GM12878 (cell line): ENCODE data around the gene ACTN2. TPM values are rescaled to one million over a fixed set of nuclear protein-coding genes. Genes with fewer than 3 reads are reported as not detected.

Experiments used
- ATAC-seq: fragments of 200-7000 bp; cut with Tn5 transposase; 3 replicates; pipeline ENCODE4 v1.9.1; 2020; ENCODE audit warnings: mild to moderate bottlenecking, moderate library complexity
- BruUV-seq: library from RNA; stranded (reverse); fragments of 400-500 nt; replicated peaks from 2 replicates; lab custom pipeline; 2021; lab: Mats Ljungman, UMichigan
- CTCF ChIA-PET: fragments of 300-600 bp; sonication (Branson Sonifier 250); formaldehyde crosslinking; extraction: SDS; loops from one replicate; lab custom pipeline; 2021; ENCODE audit warnings: inconsistent platforms; lab: Yijun Ruan, JAX
- POLR2A ChIA-PET: fragments of 350-600 bp; formaldehyde crosslinking; extraction: SDS; loops from one replicate; lab custom pipeline; 2021; ENCODE audit warnings: inconsistent platforms; lab: Charles Lee
- RAD21 ChIA-PET: fragments of 300-600 bp; sonication (Branson Sonifier 250); formaldehyde crosslinking; loops from one replicate; lab custom pipeline; 2023; ENCODE audit warnings: antibody characterized with exemption; ENCODE audit not compliant: unreplicated experiment; lab: Charles Lee
- SMC1A ChIA-PET: fragments of 300-600 bp; sonication (Branson Sonifier 250); formaldehyde crosslinking; loops from one replicate; lab custom pipeline; 2023; ENCODE audit not compliant: unreplicated experiment, uncharacterized antibody; lab: Charles Lee
- DNase-seq: peaks from one replicate; pipeline ENCODE4 v3.0.0-alpha.2; 2011; ENCODE audit warnings: low read depth, low spot score
- FAIRE-seq: peaks from 3 replicates; lab custom pipeline; 2011; peaks lifted over from hg19 to GRCh38; lab: Jason Lieb, UNC
- H2AFZ ChIP-seq: 2 replicates; pipeline ENCODE4 v1.6.0; 2011; ENCODE audit warnings: low read depth, low read length, control low read depth; ENCODE audit not compliant: control insufficient read depth
- H3K27ac ChIP-seq: 2 replicates; pipeline ENCODE4 v1.5.1; 2011; ENCODE audit warnings: control low read depth; ENCODE audit not compliant: control insufficient read depth, insufficient read depth
- H3K27me3 ChIP-seq, 2 experiments: replicated peaks in 1 of 2; 2 replicates each; pipeline versions ENCODE4 v1.6.0 to v1.6.1; 2011; ENCODE audit warnings: low read length in 1 of 2; ENCODE audit not compliant: control insufficient read depth in 2 of 2, insufficient read depth in 2 of 2
- H3K36me3 ChIP-seq, 2 experiments: 2 replicates each; pipeline ENCODE4 v1.5.1; 2011; ENCODE audit warnings: low read length in 1 of 2; ENCODE audit not compliant: control insufficient read depth in 2 of 2, insufficient read depth in 2 of 2
- H3K4me1 ChIP-seq: 2 replicates; pipeline ENCODE4 v1.6.1; 2011; ENCODE audit warnings: mild to moderate bottlenecking, low read length, moderate library complexity, mixed read lengths; ENCODE audit not compliant: control insufficient read depth, insufficient read depth
- H3K4me2 ChIP-seq: 2 replicates; pipeline ENCODE4 v1.6.0; 2011; ENCODE audit warnings: control low read depth; ENCODE audit not compliant: control insufficient read depth, insufficient read depth
- H3K4me3 ChIP-seq: fragments of 200-600 bp; sonication (generic); 2 replicates; pipeline ENCODE4 v1.5.1; 2016
- H3K79me2 ChIP-seq: 2 replicates; pipeline ENCODE4 v1.6.0; 2011; ENCODE audit warnings: low read length; ENCODE audit not compliant: control insufficient read depth, insufficient read depth
- H3K9ac ChIP-seq: 2 replicates; pipeline ENCODE4 v1.8.0; 2011; ENCODE audit warnings: low read length, control low read depth, mixed read lengths; ENCODE audit not compliant: control insufficient read depth, insufficient read depth
- H3K9me3 ChIP-seq: replicated peaks from 3 replicates; pipeline ENCODE4 v1.5.1; 2011; ENCODE audit warnings: mild to moderate bottlenecking, low read length; ENCODE audit not compliant: control insufficient read depth, insufficient read depth
- H4K20me1 ChIP-seq: 2 replicates; pipeline ENCODE4 v1.6.0; 2011; ENCODE audit not compliant: control insufficient read depth, insufficient read depth
- BCLAF1 ChIP-seq: fragments of 450-650 bp; IDR thresholded peaks from 2 replicates; pipeline ENCODE4 v1.6.1; 2017; ENCODE audit warnings: antibody characterized with exemption, mild to moderate bottlenecking, moderate library complexity
- CHD2 ChIP-seq: IDR thresholded peaks from 2 replicates; pipeline ENCODE4 v1.6.1; 2011; ENCODE audit warnings: low read depth, low read length, improper control_type of control experiment, borderline replicate concordance
- FOXK2 ChIP-seq: fragments of 450-650 bp; IDR thresholded peaks from 2 replicates; pipeline ENCODE4 v1.6.1; 2017; ENCODE audit warnings: mild to moderate bottlenecking, moderate library complexity
- LARP7 ChIP-seq: fragments of 450-650 bp; IDR thresholded peaks from 2 replicates; pipeline ENCODE4 v1.6.1; 2017; ENCODE audit warnings: mild to moderate bottlenecking
- RB1 ChIP-seq: fragments of 450-650 bp; formaldehyde crosslinking; IDR thresholded peaks from 2 replicates; pipeline ENCODE4 v1.6.1; 2017; ENCODE audit warnings: mild to moderate bottlenecking, borderline replicate concordance
- SPI1 ChIP-seq: IDR thresholded peaks from 2 replicates; pipeline ENCODE4 v1.6.1; 2011; ENCODE audit warnings: low read depth, mild to moderate bottlenecking, low read length, moderate library complexity, borderline replicate concordance; ENCODE audit not compliant: insufficient read depth
- WGBS: methylation state at CpG from one replicate; pipeline ENCODE4 v1.1.6; 2016; ENCODE audit warnings: low lambda C conversion rate; ENCODE audit not compliant: insufficient replicate concordance, insufficient coverage; ENCODE audit errors: missing lambda C conversion rate; 5-methylcytosine and 5-hydroxymethylcytosine counted together
- in situ Hi-C: fragments of 300-500 bp; cut with MboI; formaldehyde crosslinking; loops from 9 replicates; pipeline ENCODE4 v1.14.3; 2018; ENCODE audit warnings: mixed read lengths
- intact Hi-C: fragments of 100-400 bp; cut with micrococcal nuclease; formaldehyde crosslinking; loops from one replicate; pipeline ENCODE4 v1.14.2; 2022; ENCODE audit not compliant: unreplicated experiment
- polyA plus RNA-seq, 11 experiments: library from polyadenylated mRNA; depleted of rRNA in 4 of 11; unstranded in 6 of 11; stranded (reverse) in 5 of 11; fragments of >200 nt; fragmentation: Nextera tagmentation in 4 of 11; fragmentation: Illumina TruSeq in 1 of 11; extraction: Ambion mirVana in 4 of 11; extraction: Trizol in 1 of 11; gene quantifications; 1 replicate in 1 of 11; 2 replicates in 10 of 11; pipeline versions ENCODE4 v1.2.1 to v1.2.3, GENCODE V29; 2011 to 2016; ENCODE audit warnings: inconsistent platforms in 2 of 11, missing spikeins in 2 of 11, low read depth in 1 of 11
- total RNA-seq, 4 experiments: library from RNA; depleted of rRNA in 3 of 4; stranded (reverse); fragments of >200 nt in 3 of 4; fragmentation: Illumina TruSeq in 1 of 4; extraction: Trizol in 1 of 4; gene quantifications; 2 replicates each; pipeline versions ENCODE4 v1.2.1 to v1.2.3, GENCODE V29; 2013 to 2021

ACTN2 gene
- total and polyA plus RNA-seq, 10 of the 15 experiments (the other 5 are each of a cell fraction or from before 2014, with no cell fraction given) = 0.10 TPM; not detected in 9

GRCh38 chr1:236812334-236813030 is 126.2 kb downstream of the ACTN2 start:
- CTCF ChIA-PET = interaction anchor here (1.0 to 1.6 kb wide), 3 partner anchors 11 to 55 kb away, joined by 4 to 6 read pairs (median 4); no protein-coding TSS in a partner anchor
- SMC1A ChIA-PET = interaction anchor here (0.5 to 1.4 kb wide), 3 partner anchors 11 to 268 kb away, joined by 3 to 4 read pairs (median 3); no protein-coding TSS in a partner anchor
- POLR2A ChIA-PET = interaction anchor here (0.5 to 1.2 kb wide), 2 partner anchors 13 to 142 kb away, joined by 3 read pairs; no protein-coding TSS in a partner anchor
- Histone ChIP-seq H2AFZ (no peak overlapping the region), H4K20me1 (no peaks in the 10 kb centered on the region), H3K27me3 (no peaks in the 10 kb centered on the region), H3K9me3 (no peaks in the 10 kb centered on the region), H3K4me2 (no peak overlapping the region), H3K9ac (no peak overlapping the region), H3K36me3 (peaks cover 6 to 35% of the 10 kb centered on the region in 2 experiments), H3K4me3 (no peak overlapping the region), H3K4me1 (no peaks in the 10 kb centered on the region), H3K27ac (no peak overlapping the region), H3K79me2 (no peaks in the 10 kb centered on the region; the same call in 1 of the 2 replicates)
- WGBS = 96% methylated on average over 5 of the region's 5 CpGs
- ATAC-seq (no peak), DNase-seq (no peak), FAIRE-seq (no peak)
- intact Hi-C loops (no loop called here), in situ Hi-C loops (no loop called here)
- no TSS peak for BruUV-seq
- TF ChIP-seq FOXK2 (no peak), RB1 (no peak), SPI1 (no peak), LARP7 (no peak), CHD2 (no peak), BCLAF1 (no peak)
- RAD21 ChIA-PET = no interaction called here

Other genes with a start within 250 kb of the ACTN2 start
- 16.0 and 23.9 TPM in 2 replicates for gene LGALS8, start 162.5 kb upstream of the ACTN2 start, total RNA-seq (2014; rRNA removed)
- gene LGALS8, start 162.5 kb upstream of the ACTN2 start, total RNA-seq (2014; rRNA removed; fragmentation: Illumina TruSeq; extraction: Trizol) = 19.9 and 20.0 TPM in 2 replicates
- gene LGALS8, start 162.5 kb upstream of the ACTN2 start, total RNA-seq (2021) = 15.4 and 16.4 TPM in 2 replicates
- 86.5 and 107 TPM in 2 replicates for gene LGALS8, start 162.5 kb upstream of the ACTN2 start, polyA plus RNA-seq (2011; rRNA removed)
- gene LGALS8, start 162.5 kb upstream of the ACTN2 start, polyA plus RNA-seq (2014; fragmentation: Illumina TruSeq; extraction: Trizol) = 20.4 and 21.6 TPM in 2 replicates
- gene LGALS8, start 162.5 kb upstream of the ACTN2 start, polyA plus RNA-seq (2014; fragmentation: Nextera tagmentation; extraction: Ambion mirVana) = 10 to 100 TPM; 15.9 to 18.6 TPM
- gene LGALS8, start 162.5 kb upstream of the ACTN2 start, polyA plus RNA-seq (2014; rRNA removed) = 24.2 and 25.2 TPM in 2 replicates
- 10 to 100 TPM; 18.0 to 19.8 TPM for gene LGALS8, start 162.5 kb upstream of the ACTN2 start, polyA plus RNA-seq (2016; fragmentation: Nextera tagmentation; extraction: Ambion mirVana)
- gene HEATR1, start 82.0 kb upstream of the ACTN2 start, total RNA-seq (2014; rRNA removed) = 47.8 and 49.7 TPM in 2 replicates
- gene HEATR1, start 82.0 kb upstream of the ACTN2 start, total RNA-seq (2014; rRNA removed; fragmentation: Illumina TruSeq; extraction: Trizol) = 53.4 and 53.8 TPM in 2 replicates
- 61.7 and 72.3 TPM in 2 replicates for gene HEATR1, start 82.0 kb upstream of the ACTN2 start, total RNA-seq (2021)
- 28.7 and 30.6 TPM in 2 replicates for gene HEATR1, start 82.0 kb upstream of the ACTN2 start, polyA plus RNA-seq (2011; rRNA removed)
- 36.0 and 39.7 TPM in 2 replicates for gene HEATR1, start 82.0 kb upstream of the ACTN2 start, polyA plus RNA-seq (2014; fragmentation: Illumina TruSeq; extraction: Trizol)
- gene HEATR1, start 82.0 kb upstream of the ACTN2 start, polyA plus RNA-seq (2014; fragmentation: Nextera tagmentation; extraction: Ambion mirVana) = 10 to 100 TPM in 1 of 2 experiments, 1 to 10 TPM in 1; 8.6 to 16.7 TPM
- gene HEATR1, start 82.0 kb upstream of the ACTN2 start, polyA plus RNA-seq (2014; rRNA removed) = 25.5 and 26.1 TPM in 2 replicates
- 10 to 100 TPM; 48.9 to 49.4 TPM for gene HEATR1, start 82.0 kb upstream of the ACTN2 start, polyA plus RNA-seq (2016; fragmentation: Nextera tagmentation; extraction: Ambion mirVana)
- 21.8 and 23.9 TPM in 2 replicates for gene MTR, start 108.8 kb downstream of the ACTN2 start, total RNA-seq (2014; rRNA removed)
- 22.5 and 24.0 TPM in 2 replicates for gene MTR, start 108.8 kb downstream of the ACTN2 start, total RNA-seq (2014; rRNA removed; fragmentation: Illumina TruSeq; extraction: Trizol)
- 38.7 TPM in 2 replicates for gene MTR, start 108.8 kb downstream of the ACTN2 start, total RNA-seq (2021)
- 29.1 and 43.0 TPM in 2 replicates for gene MTR, start 108.8 kb downstream of the ACTN2 start, polyA plus RNA-seq (2011; rRNA removed)
- 13.8 and 16.5 TPM in 2 replicates for gene MTR, start 108.8 kb downstream of the ACTN2 start, polyA plus RNA-seq (2014; fragmentation: Illumina TruSeq; extraction: Trizol)
- 1 to 10 TPM; 2.4 to 5.3 TPM for gene MTR, start 108.8 kb downstream of the ACTN2 start, polyA plus RNA-seq (2014; fragmentation: Nextera tagmentation; extraction: Ambion mirVana)
- 12.2 and 14.2 TPM in 2 replicates for gene MTR, start 108.8 kb downstream of the ACTN2 start, polyA plus RNA-seq (2014; rRNA removed)
- 10 to 100 TPM; 13.6 to 18.8 TPM for gene MTR, start 108.8 kb downstream of the ACTN2 start, polyA plus RNA-seq (2016; fragmentation: Nextera tagmentation; extraction: Ambion mirVana)